Activated naive CD4-positive, alpha-beta T cell treated with anti-CD3 and anti-CD28 coated beads for 36 hours (primary cell): ENCODE results near the gene TDRD7. TPM values are rescaled to one million over a fixed set of nuclear protein-coding genes. Genes with fewer than 3 reads are reported as not detected.

Source experiments
- CTCF ChIA-PET: fragments of 350-600 bp; sonication (Branson Sonifier 250); formaldehyde crosslinking; loops from one replicate; lab custom pipeline; 2021; ENCODE audit warnings: antibody characterized with exemption; lab: Charles Lee
- DNase-seq: peaks from one replicate; pipeline ENCODE4 v3.0.0-alpha.2; 2020
- H3K27ac Mint-ChIP-seq: one replicate; pipeline ENCODE4 v1.8.0; 2021; ENCODE audit warnings: mild to moderate bottlenecking, mixed read lengths
- H3K27me3 Mint-ChIP-seq: one replicate; pipeline ENCODE4 v1.8.0; 2021; ENCODE audit warnings: low read depth, mixed read lengths
- H3K36me3 Mint-ChIP-seq: one replicate; pipeline ENCODE4 v1.8.0; 2021; ENCODE audit warnings: low read depth, mixed read lengths
- H3K4me1 Mint-ChIP-seq: one replicate; pipeline ENCODE4 v1.8.0; 2021; ENCODE audit warnings: low read depth, mixed read lengths
- H3K4me3 Mint-ChIP-seq: one replicate; pipeline ENCODE4 v1.8.0; 2021; ENCODE audit warnings: mild to moderate bottlenecking, moderate library complexity, mixed read lengths
- H3K9me3 Mint-ChIP-seq: one replicate; pipeline ENCODE4 v1.8.0; 2021; ENCODE audit warnings: mixed read lengths
- intact Hi-C: fragments of 100-400 bp; cut with micrococcal nuclease; formaldehyde crosslinking; loops from one replicate; pipeline ENCODE4 v1.15.1; 2023
- total RNA-seq, 2 experiments: library from RNA; stranded (reverse); gene quantifications; one replicate each; pipeline ENCODE4 v1.2.3, GENCODE V29; 2021

The TDRD7 gene
- total RNA-seq, 2 experiments from 2014 or later: 6.9 to 7.4 TPM

DNA sequence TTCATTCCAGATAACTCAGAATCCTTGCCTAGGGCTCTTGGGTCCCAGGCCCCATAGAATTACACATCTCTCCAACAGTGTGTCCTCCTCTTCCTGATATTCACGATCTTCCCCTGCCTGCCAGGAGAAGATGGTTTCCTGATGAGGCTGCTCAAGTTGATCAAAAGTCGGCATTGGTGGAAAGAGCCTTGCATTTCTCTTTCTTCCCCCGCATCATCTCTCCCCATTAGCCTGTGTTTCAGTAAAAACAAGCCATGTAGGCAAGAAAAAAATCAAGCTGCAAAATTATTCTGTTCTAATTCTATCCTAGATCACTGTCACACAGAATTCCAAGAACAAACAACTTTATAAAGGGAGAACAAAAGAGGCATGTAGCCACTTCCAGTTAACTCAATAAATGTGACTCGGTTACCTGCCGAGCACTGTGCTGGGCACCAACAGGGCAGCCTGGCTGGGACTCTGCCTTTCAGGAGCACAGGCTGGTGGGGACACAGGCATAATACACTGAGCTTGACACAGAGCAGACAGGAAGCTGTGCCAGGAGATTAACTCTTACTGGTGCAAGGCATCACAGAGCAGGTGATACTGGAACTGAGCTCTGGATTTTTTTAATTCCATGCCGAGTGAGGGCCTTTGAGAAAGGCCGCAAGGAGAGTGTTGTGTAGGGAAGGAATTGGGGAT, 115.1 kb downstream of the TDRD7 start:
- CTCF ChIA-PET: interaction anchor here (0.6 kb wide), 1 partner anchor 76 kb away, joined by 3 read pairs; no protein-coding TSS in a partner anchor
- intact Hi-C loops: no loop called here

DNA sequence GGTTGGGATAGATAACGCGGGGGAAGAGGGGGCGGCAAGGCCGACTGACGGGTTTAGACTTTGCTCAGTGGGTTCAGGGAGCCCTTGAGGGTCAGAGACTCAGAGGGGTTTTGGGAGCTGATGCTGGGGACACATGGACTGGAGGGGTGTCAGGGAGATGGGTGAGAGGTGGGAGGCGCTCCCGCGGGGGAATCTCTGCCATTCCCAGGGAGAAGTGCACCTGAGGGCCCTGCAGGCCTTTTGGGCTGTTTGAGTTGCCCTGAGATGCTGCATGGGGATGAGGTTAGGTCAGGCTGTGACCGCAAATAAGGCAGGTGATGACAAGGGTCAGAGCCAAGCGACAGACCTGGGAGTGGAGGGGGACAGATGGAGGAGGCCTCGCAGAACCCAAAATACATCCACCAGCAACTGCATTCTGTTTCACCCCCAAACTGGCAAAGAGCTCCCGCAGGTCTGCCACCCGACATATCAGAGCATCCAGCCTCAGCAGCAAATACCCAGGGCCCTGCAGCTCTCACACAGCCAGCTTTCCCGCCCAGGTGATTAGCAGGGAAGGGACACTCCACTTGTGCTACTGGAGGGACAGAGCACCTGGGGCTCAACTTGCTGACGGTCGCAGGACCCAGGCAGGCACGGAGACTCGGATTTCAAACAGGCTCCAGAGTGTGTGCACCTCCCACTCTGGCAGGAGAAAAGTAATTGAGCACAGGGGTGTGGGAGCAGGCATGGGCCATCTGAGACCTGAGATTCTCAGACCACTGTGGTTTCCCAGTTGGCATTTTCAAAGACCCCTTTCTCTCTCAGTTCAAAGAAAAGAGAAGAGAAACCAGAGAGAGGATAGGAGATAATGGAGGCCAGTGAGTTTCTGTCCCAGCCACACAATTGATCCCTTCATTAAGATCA, 116.0 kb downstream of the TDRD7 start:
- Mint-ChIP-seq H3K4me3 (no peak overlapping the region), H3K9me3 (no peaks in the 10 kb centered on the region), H3K4me1 (peaks cover 2% of the 10 kb centered on the region), H3K27me3 (no peaks in the 10 kb centered on the region), H3K27ac (no peak overlapping the region), H3K36me3 (no peaks in the 10 kb centered on the region)
- DNase-seq: no peak
- CTCF ChIA-PET: interaction anchor here (0.6 kb wide), 1 partner anchor 75 kb away, joined by 3 read pairs; no protein-coding TSS in a partner anchor
- intact Hi-C loops: no loop called here

More for the DNA sequence above, 115.1 kb downstream of the TDRD7 start:
- no peaks in the 10 kb centered on the region for H3K9me3 Mint-ChIP-seq
- H3K27me3 Mint-ChIP-seq: no peaks in the 10 kb centered on the region
- no peak for DNase-seq
- H3K4me3 Mint-ChIP-seq: no peak overlapping the region
- H3K4me1 Mint-ChIP-seq: peaks cover 2% of the 10 kb centered on the region
- no peak overlapping the region for H3K27ac Mint-ChIP-seq
- H3K36me3 Mint-ChIP-seq: no peaks in the 10 kb centered on the region

DNA sequence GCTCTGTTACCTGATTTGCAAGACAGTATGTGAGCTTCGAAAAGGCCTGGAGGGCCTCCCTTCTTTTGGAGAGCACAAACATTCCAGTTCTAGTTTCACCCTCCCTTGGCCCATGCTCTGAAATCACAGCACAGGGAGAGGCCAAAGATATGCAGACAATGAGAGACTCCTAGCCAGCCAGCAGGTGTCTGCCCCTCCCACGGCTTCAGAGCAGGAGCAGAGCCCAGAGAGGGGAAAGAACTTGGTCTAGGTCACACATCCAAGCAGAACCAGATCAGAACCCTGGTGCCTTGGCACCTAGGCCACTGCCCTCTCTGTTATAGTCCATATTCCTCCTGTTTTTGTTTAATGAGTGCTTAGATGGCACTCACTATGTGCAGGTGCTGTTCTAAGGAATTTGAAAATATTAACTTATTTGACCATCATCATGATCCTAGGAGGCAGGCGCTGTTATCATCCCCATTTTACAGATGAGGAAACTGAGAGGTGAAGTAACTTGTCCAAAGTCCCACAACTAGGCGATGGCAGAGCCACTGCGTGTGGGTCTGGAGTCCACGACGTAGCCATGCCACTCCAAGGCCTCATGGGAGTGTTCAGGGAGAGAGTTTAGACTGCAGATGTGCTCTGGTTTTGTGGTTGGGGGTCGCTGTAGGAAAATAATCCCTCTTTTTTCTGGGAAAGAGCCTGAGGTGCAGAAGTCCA, 116.8 kb downstream of the TDRD7 start:
- Mint-ChIP-seq H3K27me3 (no peaks in the 10 kb centered on the region), H3K27ac (no peak overlapping the region), H3K36me3 (no peaks in the 10 kb centered on the region), H3K4me3 (no peak overlapping the region), H3K9me3 (no peaks in the 10 kb centered on the region), H3K4me1 (peaks cover 2% of the 10 kb centered on the region)
- CTCF ChIA-PET: no interaction called here
- DNase-seq: no peak
- intact Hi-C loops: no loop called here

DNA sequence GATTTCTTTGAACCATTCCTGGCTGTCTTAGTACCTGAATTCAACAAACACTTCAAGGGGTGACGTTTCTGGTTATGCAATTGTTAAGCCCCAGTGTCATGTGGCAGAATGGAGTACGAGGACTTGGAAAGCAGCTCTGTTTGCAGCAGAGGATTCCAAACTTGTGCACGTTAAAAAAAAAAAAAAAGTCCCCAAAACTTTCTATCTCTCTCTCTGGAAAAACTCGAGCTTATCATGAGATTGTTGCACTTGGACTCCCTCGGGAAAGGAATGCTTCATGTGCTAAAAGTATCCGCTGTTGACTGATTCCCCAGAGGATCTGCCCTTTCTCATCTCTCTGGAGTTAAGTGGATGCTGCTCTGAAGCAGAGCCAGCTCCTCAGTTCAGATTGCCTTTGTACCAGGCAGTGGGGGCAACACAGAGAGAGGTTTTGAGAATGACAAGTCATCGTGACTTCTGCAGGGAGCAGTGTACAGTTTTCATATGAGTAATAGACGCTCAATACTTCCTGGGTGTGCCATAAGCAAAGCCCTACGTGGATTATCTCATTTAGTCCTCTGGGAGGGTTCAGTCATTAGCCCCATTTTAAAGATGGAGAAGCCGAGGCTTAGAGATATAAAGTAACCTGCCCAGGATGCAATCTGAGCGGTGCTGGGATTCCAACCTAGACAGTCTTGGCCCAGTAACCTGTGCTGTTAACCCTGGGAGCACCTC, 117.6 kb downstream of the TDRD7 start:
- Mint-ChIP-seq H3K4me3 (no peak overlapping the region), H3K27me3 (no peaks in the 10 kb centered on the region), H3K36me3 (no peaks in the 10 kb centered on the region), H3K4me1 (peaks cover 2% of the 10 kb centered on the region), H3K27ac (no peak overlapping the region), H3K9me3 (no peaks in the 10 kb centered on the region)
- peak; percentile 50 for DNase-seq
- intact Hi-C loops: no loop called here
- CTCF ChIA-PET: no interaction called here

DNA sequence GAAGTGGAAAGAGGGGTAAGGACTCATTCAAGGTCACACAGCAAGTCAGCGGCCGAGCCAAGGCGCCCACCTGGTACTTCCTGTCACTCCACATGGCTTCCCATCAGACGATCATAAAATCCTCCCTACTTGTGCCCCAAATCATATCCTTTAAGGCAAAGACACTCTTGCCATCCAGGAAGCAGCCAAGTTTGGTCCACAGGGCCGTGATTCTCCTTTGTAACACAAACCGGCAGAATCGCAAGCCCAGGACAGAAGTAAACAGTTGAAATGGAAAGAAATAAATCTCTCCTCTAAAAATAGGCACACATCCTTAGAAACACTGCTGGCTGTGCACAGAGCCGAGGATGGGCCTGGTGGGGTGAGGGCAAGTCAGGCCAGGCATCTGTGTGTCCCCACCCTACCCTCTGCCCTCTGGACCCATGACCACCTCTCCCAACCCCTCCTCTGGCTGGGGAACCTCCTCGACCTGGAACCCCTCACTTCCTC, 120.0 kb downstream of the TDRD7 start:
- Mint-ChIP-seq H3K9me3 (no peaks in the 10 kb centered on the region), H3K36me3 (no peaks in the 10 kb centered on the region), H3K27me3 (no peaks in the 10 kb centered on the region), H3K4me3 (no peak overlapping the region), H3K27ac (no peak overlapping the region), H3K4me1 (peaks cover 2% of the 10 kb centered on the region)
- no peak for DNase-seq
- CTCF ChIA-PET: no interaction called here
- intact Hi-C loops: no loop called here

DNA sequence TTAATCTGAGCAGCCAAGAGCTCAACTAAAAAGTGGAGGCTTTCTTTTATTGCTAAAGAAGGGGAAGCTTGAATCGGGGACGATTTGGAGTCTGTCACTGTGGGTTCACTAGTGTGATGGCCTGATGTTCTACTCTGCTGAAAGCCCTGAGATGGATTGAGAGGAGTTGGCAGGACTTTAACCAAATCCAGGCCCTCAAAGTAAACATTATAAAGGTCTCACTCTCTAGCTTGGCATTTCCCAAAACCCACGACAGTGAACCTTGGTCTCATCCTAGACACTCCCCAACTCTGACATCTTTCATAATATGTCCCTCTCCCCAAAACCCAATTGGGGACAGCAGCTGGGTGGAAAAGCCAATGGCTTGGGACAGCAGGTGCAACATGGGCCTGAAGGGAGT, 122.3 kb downstream of the TDRD7 start:
- no peaks in the 10 kb centered on the region for H3K27me3 Mint-ChIP-seq
- no peak for DNase-seq
- no peak overlapping the region for H3K4me3 Mint-ChIP-seq
- H3K27ac Mint-ChIP-seq: no peak overlapping the region
- CTCF ChIA-PET: interaction anchor here (0.6 kb wide), 1 partner anchor 78 kb away, joined by 3 read pairs; no protein-coding TSS in a partner anchor
- no peaks in the 10 kb centered on the region for H3K36me3 Mint-ChIP-seq
- intact Hi-C loops: no loop called here
- H3K9me3 Mint-ChIP-seq: no peaks in the 10 kb centered on the region
- H3K4me1 Mint-ChIP-seq: peaks cover 2% of the 10 kb centered on the region

DNA sequence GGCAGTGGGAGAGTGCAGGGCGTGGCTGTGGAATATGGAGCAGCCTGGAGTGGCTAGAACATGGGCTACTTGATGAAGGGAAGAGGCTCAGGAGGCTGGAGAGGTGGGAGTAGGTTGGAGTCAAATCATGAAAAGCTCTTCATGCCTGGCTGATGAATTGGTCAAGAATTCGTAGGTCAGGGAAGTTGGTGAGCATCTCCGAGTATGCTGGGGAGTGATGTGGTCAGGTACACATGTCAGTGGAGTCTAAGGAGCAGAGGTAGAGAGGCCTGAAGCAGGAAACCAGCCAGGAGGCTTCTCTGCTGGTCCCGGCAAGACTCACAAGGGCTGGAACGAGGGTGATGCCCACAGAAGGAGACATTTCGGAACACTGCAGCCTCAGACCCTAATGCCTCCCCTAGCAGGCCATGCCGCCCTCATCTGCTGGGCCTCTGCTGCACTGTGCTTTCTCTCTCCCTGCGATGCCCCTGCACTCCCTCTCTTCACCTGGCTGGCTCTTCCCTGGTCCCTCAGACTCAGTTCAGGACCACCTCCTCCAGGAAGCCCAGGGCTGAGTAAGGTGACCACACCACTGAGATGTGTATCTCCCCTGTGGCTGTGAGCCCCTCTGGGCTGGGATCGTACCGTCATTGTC, 123.2 kb downstream of the TDRD7 start:
- intact Hi-C loops: no loop called here
- H3K27me3 Mint-ChIP-seq: no peaks in the 10 kb centered on the region
- no peaks in the 10 kb centered on the region for H3K9me3 Mint-ChIP-seq
- no peak overlapping the region for H3K27ac Mint-ChIP-seq
- no peak for DNase-seq
- H3K4me3 Mint-ChIP-seq: no peak overlapping the region
- no peaks in the 10 kb centered on the region for H3K4me1 Mint-ChIP-seq
- CTCF ChIA-PET: interaction anchor here (0.6 kb wide), 1 partner anchor 77 kb away, joined by 3 read pairs; no protein-coding TSS in a partner anchor
- no peaks in the 10 kb centered on the region for H3K36me3 Mint-ChIP-seq

DNA sequence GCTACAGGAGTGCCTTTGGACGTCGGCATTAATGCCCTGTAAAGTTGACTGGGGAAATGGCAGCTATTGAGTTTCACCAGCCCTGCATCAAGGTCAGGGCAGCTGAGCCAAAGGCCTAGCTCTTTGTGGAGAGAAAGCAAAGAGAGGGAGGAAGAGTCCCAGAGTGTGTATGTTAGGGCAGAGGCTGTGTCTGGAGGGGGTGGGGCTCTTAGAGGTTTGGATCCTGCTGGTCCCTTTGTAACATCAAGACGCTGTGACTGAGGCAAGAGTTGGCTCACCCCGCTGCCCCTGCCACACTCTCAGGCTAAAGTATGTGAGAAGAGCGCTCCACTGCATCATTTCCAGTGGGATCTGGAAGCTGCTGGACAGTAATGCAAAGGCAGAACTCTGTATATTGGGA, 123.9 kb downstream of the TDRD7 start:
- no peak for DNase-seq
- H3K4me1 Mint-ChIP-seq: no peaks in the 10 kb centered on the region
- no peak overlapping the region for H3K27ac Mint-ChIP-seq
- H3K9me3 Mint-ChIP-seq: no peaks in the 10 kb centered on the region
- H3K36me3 Mint-ChIP-seq: no peaks in the 10 kb centered on the region
- CTCF ChIA-PET: no interaction called here
- H3K4me3 Mint-ChIP-seq: no peak overlapping the region
- intact Hi-C loops: no loop called here
- no peaks in the 10 kb centered on the region for H3K27me3 Mint-ChIP-seq

DNA sequence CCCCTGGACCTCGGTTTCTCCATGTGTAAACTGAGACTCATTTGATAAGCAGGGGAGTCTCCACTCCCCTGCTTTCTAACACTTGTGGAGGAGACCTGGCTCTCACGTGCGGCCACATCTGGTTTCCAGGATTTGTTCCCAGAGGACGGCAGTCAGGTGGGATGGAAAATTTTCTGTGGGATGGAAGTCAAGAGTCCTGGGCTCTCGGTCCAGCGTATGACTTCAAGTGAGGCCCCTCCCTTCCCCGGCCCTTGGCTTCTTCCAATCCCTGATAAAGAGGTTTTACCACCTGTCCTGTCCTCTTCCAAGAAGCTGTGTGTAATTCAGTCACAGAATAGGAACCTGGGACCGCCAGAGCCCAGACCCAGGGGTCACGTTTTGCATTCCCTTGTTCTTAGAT, 124.6 kb downstream of the TDRD7 start:
- CTCF ChIA-PET: no interaction called here
- Mint-ChIP-seq H3K4me1 (no peaks in the 10 kb centered on the region), H3K9me3 (no peaks in the 10 kb centered on the region), H3K36me3 (no peaks in the 10 kb centered on the region), H3K4me3 (no peak overlapping the region), H3K27me3 (no peaks in the 10 kb centered on the region), H3K27ac (no peak overlapping the region)
- DNase-seq: no peak
- intact Hi-C loops: no loop called here

DNA sequence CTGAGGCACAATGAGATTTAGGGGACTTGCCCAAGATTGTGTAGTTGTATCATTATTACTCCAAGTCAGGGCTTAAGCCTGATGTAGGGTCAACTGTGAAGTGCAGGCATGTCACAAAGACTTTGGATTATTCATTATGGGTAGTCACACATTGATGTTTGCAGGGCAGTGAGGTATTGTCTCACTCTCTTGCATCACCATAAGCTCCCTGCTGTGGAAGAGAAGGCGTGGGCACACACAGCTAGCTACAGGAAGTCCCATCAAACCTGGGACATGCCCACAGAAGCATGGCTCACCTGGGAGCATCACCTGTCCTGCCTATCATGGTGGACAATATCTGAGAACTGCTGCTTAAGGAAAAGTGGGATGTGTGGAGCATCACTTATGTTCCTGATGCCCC, 131.7 kb downstream of the TDRD7 start:
- Mint-ChIP-seq H3K27me3 (peaks cover 3% of the 10 kb centered on the region), H3K4me1 (no peaks in the 10 kb centered on the region), H3K4me3 (no peak overlapping the region), H3K36me3 (no peaks in the 10 kb centered on the region), H3K9me3 (no peaks in the 10 kb centered on the region), H3K27ac (no peak overlapping the region)
- no peak for DNase-seq
- intact Hi-C loops: no loop called here
- CTCF ChIA-PET: no interaction called here

DNA sequence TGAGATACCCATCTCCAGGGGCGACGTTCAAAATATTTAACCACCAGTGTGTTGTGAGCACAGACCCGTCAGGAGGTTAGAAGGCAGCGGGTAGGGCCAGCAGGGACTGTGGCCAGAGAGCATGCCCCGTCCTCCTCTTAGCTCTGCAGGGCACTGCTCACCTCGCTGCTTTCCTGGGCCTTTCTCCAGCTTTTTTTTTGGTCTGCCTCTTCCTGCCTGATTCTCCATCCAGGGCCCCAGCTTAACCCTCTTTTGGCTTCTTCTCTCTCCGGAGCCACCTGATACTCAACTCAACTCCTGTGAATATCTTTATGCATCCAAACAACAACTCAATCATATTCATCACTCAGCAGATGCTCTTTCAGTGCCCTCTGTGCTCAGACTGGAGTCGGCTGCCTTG, 133.6 kb downstream of the TDRD7 start:
- CTCF ChIA-PET: no interaction called here
- Mint-ChIP-seq H3K9me3 (no peaks in the 10 kb centered on the region), H3K4me1 (no peaks in the 10 kb centered on the region), H3K27me3 (peaks cover 4% of the 10 kb centered on the region), H3K27ac (no peak overlapping the region), H3K4me3 (no peak overlapping the region), H3K36me3 (no peaks in the 10 kb centered on the region)
- intact Hi-C loops: no loop called here
- no peak for DNase-seq
